Neural cell (in vitro differentiated cells): ENCODE measurements around the gene LYG1. TPM values are rescaled to one million over a fixed set of nuclear protein-coding genes. Genes with fewer than 3 reads are reported as not detected.

Experiments used
- H2AFZ ChIP-seq: fragments of 200-600, 300-800 bp; sonication (generic), shearing (Covaris generic); 2 replicates; pipeline ENCODE4 v1.6.0; 2014; ENCODE audit warnings: low read depth, mild to moderate bottlenecking, antibody characterized with exemption, low read length, moderate library complexity
- H3F3A ChIP-seq: fragments of 200-600 bp; shearing (Covaris generic); 2 replicates; pipeline ENCODE4 v1.6.1; 2016; ENCODE audit warnings: mild to moderate bottlenecking, moderate library complexity, mixed read lengths, antibody characterized with exemption, low read length; ENCODE audit not compliant: insufficient read depth, poor library complexity, severe bottlenecking
- H3K27ac ChIP-seq: fragments of 200-600, 300-800 bp; sonication (generic), shearing (Covaris generic); 2 replicates; pipeline ENCODE4 v1.5.1; 2014; ENCODE audit warnings: mild to moderate bottlenecking, low read length, moderate library complexity
- H3K27me3 ChIP-seq: fragments of 300-800, 200-600 bp; sonication (generic), shearing (Covaris generic); 2 replicates; pipeline ENCODE4 v1.6.0; 2014; ENCODE audit warnings: mild to moderate bottlenecking, low read depth, low read length, moderate library complexity; ENCODE audit not compliant: insufficient read depth
- H3K36me3 ChIP-seq: fragments of 300-800, 200-600 bp; sonication (generic), shearing (Covaris generic); 2 replicates; pipeline ENCODE4 v1.5.1; 2014; ENCODE audit warnings: mild to moderate bottlenecking, antibody characterized with exemption, low read length, moderate library complexity; ENCODE audit not compliant: insufficient read depth
- H3K4me2 ChIP-seq: fragments of 300-800, 200-600 bp; sonication (generic), shearing (Covaris generic); 2 replicates; pipeline ENCODE4 v1.6.0; 2014; ENCODE audit warnings: mild to moderate bottlenecking, low read length
- H3K4me3 ChIP-seq: fragments of 300-800, 200-600 bp; sonication (generic), shearing (Covaris generic); 2 replicates; pipeline ENCODE4 v1.5.1; 2014; ENCODE audit warnings: mild to moderate bottlenecking, low read length, moderate library complexity
- H3K79me2 ChIP-seq: fragments of 200-600 bp; shearing (Covaris generic); replicated peaks from 2 replicates; pipeline ENCODE4 v1.6.0; 2014; ENCODE audit warnings: mild to moderate bottlenecking, low read length, moderate library complexity; ENCODE audit not compliant: insufficient read depth
- H3K9ac ChIP-seq: fragments of 300-800, 200-600 bp; sonication (generic), shearing (Covaris generic); 2 replicates; pipeline ENCODE4 v1.6.1; 2016; ENCODE audit warnings: mild to moderate bottlenecking, low read length, mixed read lengths
- H3K9me2 ChIP-seq: fragments of 200-600 bp; shearing (Covaris generic); 2 replicates; pipeline ENCODE4 v1.6.1; 2016; ENCODE audit warnings: mild to moderate bottlenecking, low read length, mixed read lengths; ENCODE audit not compliant: insufficient read depth
- H3K9me3 ChIP-seq: fragments of 200-600, 300-800 bp; sonication (generic), shearing (Covaris generic); 2 replicates; pipeline ENCODE4 v1.6.1; 2016; ENCODE audit warnings: mild to moderate bottlenecking, mixed run types, low read length, moderate library complexity, mixed read lengths
- H4K20me1 ChIP-seq: fragments of 200-600 bp; shearing (Covaris generic); 2 replicates; pipeline ENCODE4 v1.6.1; 2016; ENCODE audit warnings: mild to moderate bottlenecking, mixed run types; ENCODE audit not compliant: insufficient read depth
- CTCF ChIP-seq: fragments of 450-650 bp; IDR thresholded peaks from 2 replicates; pipeline ENCODE4 v1.5.1; 2014; ENCODE audit warnings: antibody characterized with exemption, mild to moderate bottlenecking, moderate library complexity; ENCODE audit not compliant: poor library complexity, severe bottlenecking
- EP300 ChIP-seq: fragments of 450-650 bp; conservative IDR thresholded peaks from 2 replicates; pipeline ENCODE4 v1.6.1; 2014; ENCODE audit warnings: antibody characterized with exemption, mild to moderate bottlenecking, moderate library complexity; ENCODE audit not compliant: poor library complexity, severe bottlenecking
- EZH2 ChIP-seq: fragments of 200-600, 300-800 bp; shearing (Covaris generic), sonication (generic); IDR thresholded peaks from 2 replicates; pipeline ENCODE4 v1.6.1; 2014; ENCODE audit warnings: antibody characterized with exemption, low read length, borderline replicate concordance, mild to moderate bottlenecking; ENCODE audit not compliant: insufficient read depth, poor library complexity, severe bottlenecking
- MXI1 ChIP-seq: fragments of 450-650 bp; conservative IDR thresholded peaks from 2 replicates; pipeline ENCODE4 v1.6.1; 2014; ENCODE audit warnings: antibody characterized with exemption, mild to moderate bottlenecking; ENCODE audit not compliant: poor library complexity, severe bottlenecking
- POLR2AphosphoS5 ChIP-seq: IDR thresholded peaks from 2 replicates; pipeline ENCODE4 v1.6.1; 2012
- RAD21 ChIP-seq: fragments of 450-650 bp; conservative IDR thresholded peaks from 2 replicates; pipeline ENCODE4 v1.6.1; 2014; ENCODE audit warnings: antibody characterized with exemption, mild to moderate bottlenecking, moderate library complexity
- REST ChIP-seq: IDR thresholded peaks from 2 replicates; pipeline ENCODE4 v1.6.1; 2012; ENCODE audit warnings: borderline replicate concordance
- SMC3 ChIP-seq: fragments of 450-650 bp; conservative IDR thresholded peaks from 2 replicates; pipeline ENCODE4 v1.6.1; 2014; ENCODE audit warnings: antibody characterized with exemption, mild to moderate bottlenecking, moderate library complexity; ENCODE audit not compliant: poor library complexity
- TAF1 ChIP-seq: IDR thresholded peaks from 2 replicates; pipeline ENCODE4 v1.6.1; 2012; ENCODE audit warnings: low read depth
- polyA plus RNA-seq: library from polyadenylated mRNA; depleted of rRNA; stranded (reverse); fragments of >200 nt; gene quantifications from 2 replicates; pipeline ENCODE4 v1.2.3, GENCODE V29; 2014

The LYG1 gene
- polyA plus RNA-seq, 1 donor from 2014 or later, result 2.8 TPM

GRCh38 chr2:99285526-99285925, 15.5 kb downstream of the LYG1 start:
- Histone ChIP-seq H3K9me3 (no peaks in the 10 kb centered on the region), H3K4me2 (no peak overlapping the region), H3F3A (no peaks in the 10 kb centered on the region), H3K36me3 (no peaks in the 10 kb centered on the region), H3K9ac (no peak overlapping the region), H3K79me2 (no peaks in the 10 kb centered on the region), H2AFZ (no peak overlapping the region), H3K9me2 (no peaks in the 10 kb centered on the region), H3K27me3 (no peaks in the 10 kb centered on the region), H3K27ac (no peak overlapping the region), H3K4me3 (no peak overlapping the region), H4K20me1 (no peaks in the 10 kb centered on the region)
- TF ChIP-seq POLR2AphosphoS5 (no peak), TAF1 (no peak), CTCF (no peak), EP300 (no peak), MXI1 (no peak), RAD21 (no peak), SMC3 (no peak), REST (no peak), EZH2 (no peak)

GRCh38 chr2:99279969-99280695, 20.9 kb downstream of the LYG1 start:
- Histone ChIP-seq H3K9me2 (no peaks in the 10 kb centered on the region), H3K4me2 (no peak overlapping the region), H3K36me3 (no peaks in the 10 kb centered on the region), H2AFZ (no peak overlapping the region), H3K27ac (no peak overlapping the region), H3K9ac (no peak overlapping the region), H3F3A (no peaks in the 10 kb centered on the region), H3K27me3 (no peaks in the 10 kb centered on the region), H3K79me2 (no peaks in the 10 kb centered on the region), H3K4me3 (no peak overlapping the region), H3K9me3 (no peaks in the 10 kb centered on the region), H4K20me1 (no peaks in the 10 kb centered on the region)
- TF ChIP-seq TAF1 (no peak), CTCF (no peak), SMC3 (no peak), EP300 (no peak), EZH2 (no peak), MXI1 (no peak), RAD21 (no peak), POLR2AphosphoS5 (no peak), REST (no peak)
